ENCODE results near the gene ZNF385D.

- TF ChIP-seq CTCF (IDR thresholded peaks at IDR 0.05) = no peak
- TF ChIP-seq POLR2A (IDR thresholded peaks at IDR 0.05) = no peak
Observed at GRCh38 chr3:21722768-21723167, 28.2 kb downstream of the ZNF385D start.

Data from uterus (tissue), 2 donors.